Loucy (cell line): ENCODE data around the gene CFAP210.

Source experiments
- H2AFZ ChIP-seq: fragments of 200-600 bp; sonication (generic); 2 replicates; pipeline ENCODE4 v1.6.0; 2016; ENCODE audit warnings: antibody characterized with exemption, mild to moderate bottlenecking, low read length, moderate library complexity
- H3F3A ChIP-seq: fragments of 200-600 bp; 2 replicates; pipeline ENCODE4 v1.6.0; 2016; ENCODE audit warnings: antibody characterized with exemption, low read depth, mild to moderate bottlenecking
- H3K27me3 ChIP-seq: fragments of 200-600 bp; sonication (generic); 2 replicates; pipeline ENCODE4 v1.6.1; 2014; ENCODE audit warnings: low read length, mild to moderate bottlenecking; ENCODE audit not compliant: insufficient read depth, poor library complexity, severe bottlenecking
- H3K36me3 ChIP-seq: fragments of 200-600 bp; sonication (generic); 2 replicates; pipeline ENCODE4 v1.6.1; 2016; ENCODE audit warnings: low read length; ENCODE audit not compliant: insufficient read depth
- H3K4me1 ChIP-seq: fragments of 200-600 bp; sonication (generic); 2 replicates; pipeline ENCODE4 v1.5.1; 2014; ENCODE audit warnings: low read length, mild to moderate bottlenecking; ENCODE audit not compliant: insufficient read depth, poor library complexity, severe bottlenecking
- H3K4me2 ChIP-seq: fragments of 200-600 bp; sonication (generic); 2 replicates; pipeline ENCODE4 v1.6.0; 2014; ENCODE audit warnings: antibody characterized with exemption, low read length, low read depth, mild to moderate bottlenecking; ENCODE audit not compliant: poor library complexity, severe bottlenecking
- H3K4me3 ChIP-seq: fragments of 200-600 bp; sonication (generic); 2 replicates; pipeline ENCODE4 v1.5.1; 2014; ENCODE audit warnings: low read length, mild to moderate bottlenecking, mixed read lengths; ENCODE audit not compliant: poor library complexity, severe bottlenecking
- H3K79me2 ChIP-seq: fragments of 200-600 bp; sonication (generic); 2 replicates; pipeline ENCODE4 v1.6.1; 2014; ENCODE audit warnings: low read length; ENCODE audit not compliant: insufficient read depth
- H3K9ac ChIP-seq: fragments of 200-600 bp; sonication (generic); 2 replicates; pipeline ENCODE4 v1.6.0; 2014; ENCODE audit warnings: mild to moderate bottlenecking, low read depth, low read length, moderate library complexity; ENCODE audit not compliant: poor library complexity, severe bottlenecking
- H3K9me2 ChIP-seq: fragments of 200-600 bp; sonication (generic); replicated peaks from 2 replicates; pipeline ENCODE4 v1.6.1; 2016; ENCODE audit warnings: low read depth, low read length, mixed read lengths
- H3K9me3 ChIP-seq: fragments of 200-600 bp; sonication (generic); 2 replicates; pipeline ENCODE4 v1.6.1; 2014; ENCODE audit warnings: mild to moderate bottlenecking, antibody characterized with exemption, low read length, low read depth; ENCODE audit not compliant: insufficient read depth
- H4K20me1 ChIP-seq: fragments of 200-600 bp; sonication (generic); 2 replicates; pipeline ENCODE4 v1.6.0; 2014; ENCODE audit warnings: antibody characterized with exemption, low read length, mild to moderate bottlenecking; ENCODE audit not compliant: insufficient read depth, poor library complexity, severe bottlenecking
- CTCF ChIP-seq: fragments of 200-600 bp; sonication (generic); conservative IDR thresholded peaks from 2 replicates; pipeline ENCODE4 v1.5.1; 2014; ENCODE audit warnings: mild to moderate bottlenecking, antibody characterized with exemption, low read length
- EZH2phosphoT487 ChIP-seq: fragments of 200-600 bp; IDR thresholded peaks from 2 replicates; pipeline ENCODE4 v1.6.1; 2018; ENCODE audit warnings: antibody characterized with exemption, mild to moderate bottlenecking, moderate library complexity, borderline replicate concordance

Gene CFAP210

GRCh38 chr2:169613876-169614275, 80.3 kb downstream of the CFAP210 start:
- no peaks in the 10 kb centered on the region for H3K9me2 ChIP-seq
- no peak overlapping the region for H3K9ac ChIP-seq
- H3K36me3 ChIP-seq, result peaks cover 86% of the 10 kb centered on the region
- no peak for TF ChIP-seq EZH2phosphoT487
- no peak for TF ChIP-seq CTCF
- no peaks in the 10 kb centered on the region for H3F3A ChIP-seq
- no peaks in the 10 kb centered on the region for H3K27me3 ChIP-seq
- H3K4me3 ChIP-seq, result no peak overlapping the region
- H3K9me3 ChIP-seq, result peaks cover 4% of the 10 kb centered on the region; the same call in 1 of the 2 replicates
- no peaks in the 10 kb centered on the region for H3K4me1 ChIP-seq
- H2AFZ ChIP-seq, result no peak overlapping the region
- peaks cover 3% of the 10 kb centered on the region for H4K20me1 ChIP-seq
- H3K4me2 ChIP-seq, result no peak overlapping the region
- H3K79me2 ChIP-seq, result peaks cover 23% of the 10 kb centered on the region; the same call in 1 of the 2 replicates

- H3K27me3 ChIP-seq, result no peaks in the 10 kb centered on the region
- no peaks in the 10 kb centered on the region for H3F3A ChIP-seq
- peaks cover 97% of the 10 kb centered on the region for H3K36me3 ChIP-seq
- peaks cover 2% of the 10 kb centered on the region for H4K20me1 ChIP-seq
- TF ChIP-seq EZH2phosphoT487, result no peak
- no peak for TF ChIP-seq CTCF
- H3K79me2 ChIP-seq, result peaks cover 14% of the 10 kb centered on the region; the same call in 1 of the 2 replicates
- H3K9me2 ChIP-seq, result no peaks in the 10 kb centered on the region
- H3K4me1 ChIP-seq, result no peaks in the 10 kb centered on the region
- H3K4me2 ChIP-seq, result no peak overlapping the region
- H2AFZ ChIP-seq, result no peak overlapping the region
- H3K9ac ChIP-seq, result no peak overlapping the region
- no peak overlapping the region for H3K4me3 ChIP-seq
- H3K9me3 ChIP-seq, result no peaks in the 10 kb centered on the region
Observed at GRCh38 chr2:169609264-169609663, 84.9 kb downstream of the CFAP210 start.

GRCh38 chr2:169599568-169599967, 94.6 kb downstream of the CFAP210 start:
- H4K20me1 ChIP-seq, result peaks cover 81% of the 10 kb centered on the region
- TF ChIP-seq EZH2phosphoT487 (no peak), CTCF (no peak)
- peaks cover 7% of the 10 kb centered on the region; the same call in 1 of the 2 replicates for H3K36me3 ChIP-seq
- no peak overlapping the region for H3K9ac ChIP-seq
- no peaks in the 10 kb centered on the region for H3K4me1 ChIP-seq
- H3F3A ChIP-seq, result no peaks in the 10 kb centered on the region
- H3K9me3 ChIP-seq, result no peaks in the 10 kb centered on the region
- H3K9me2 ChIP-seq, result no peaks in the 10 kb centered on the region
- no peak overlapping the region for H3K4me3 ChIP-seq
- H2AFZ ChIP-seq, result no peak overlapping the region
- no peak overlapping the region for H3K4me2 ChIP-seq
- H3K79me2 ChIP-seq, result peaks cover 93% of the 10 kb centered on the region
- no peaks in the 10 kb centered on the region for H3K27me3 ChIP-seq
